Esophagus squamous epithelium (tissue), 4 donors: ENCODE measurements around the gene GIGYF2.

Experiments used
- CTCF ChIP-seq, 6 experiments: fragments of 450-650 bp in 4 of 6; fragments of 200-600 bp in 2 of 6; sonication (generic) in 2 of 6; IDR thresholded peaks; one replicate each; pipeline ENCODE4 v1.5.1; 2016 to 2019; ENCODE audit warnings: antibody characterized with exemption in 6 of 6, mild to moderate bottlenecking in 4 of 6, moderate library complexity in 4 of 6
- POLR2A ChIP-seq, 4 donors: fragments of 450-650 bp; IDR thresholded peaks; one replicate each; pipeline ENCODE4 v1.6.1; 2017; ENCODE audit warnings: antibody characterized with exemption in 4 of 4, mild to moderate bottlenecking in 4 of 4, moderate library complexity in 3 of 4

- TF ChIP-seq CTCF (IDR thresholded peaks at IDR 0.05) (no peak), POLR2A (IDR thresholded peaks at IDR 0.05) (no peak)
These were observed 195.7 kb downstream of the GIGYF2 start for GRCh38 chr2:232892843-232893242.
